SK-N-SH (cell line): Measurements from ENCODE around the gene UPF2. TPM values are rescaled to one million over a fixed set of nuclear protein-coding genes. Genes with fewer than 3 reads are reported as not detected.
A peak's percentile ranks its signal among the peaks of the same experiment; 100 is the strongest.

Experiments
- CTCF ChIA-PET: fragments of 300-600, 350-600 bp; formaldehyde crosslinking; extraction: SDS; loops from one replicate; lab custom pipeline; 2021; lab: Yijun Ruan, JAX
- POLR2A ChIA-PET: fragments of 350-600 bp; sonication (Branson Sonifier 250); formaldehyde crosslinking; extraction: SDS; loops from one replicate; lab custom pipeline; 2020; ENCODE audit warnings: antibody characterized with exemption, inconsistent platforms; lab: Yijun Ruan, JAX
- DNase-seq: peaks from one replicate; pipeline ENCODE4 v3.0.0; 2012
- H2AFZ ChIP-seq: fragments of 200-600 bp; sonication (generic); 2 replicates; pipeline ENCODE4 v1.8.1; 2016; ENCODE audit warnings: antibody characterized with exemption, mild to moderate bottlenecking, low read depth
- H3F3A ChIP-seq: fragments of 200-600 bp; sonication (generic); replicated peaks from 2 replicates; pipeline ENCODE3; 2016; ENCODE audit warnings: antibody characterized with exemption, mild to moderate bottlenecking; ENCODE audit not compliant: insufficient read depth
- H3K27ac ChIP-seq, 2 experiments: fragments of 200-500 bp in 1 of 2; fragments of 200-600 bp in 1 of 2; sonication (Bioruptor generic) in 1 of 2; sonication (generic), shearing (Covaris generic) in 1 of 2; 2 replicates each; pipeline versions ENCODE4 v1.5.1 to v1.6.1; 2014 to 2016; ENCODE audit warnings: low read depth in 2 of 2, inconsistent platforms in 1 of 2, low read length in 1 of 2, mild to moderate bottlenecking in 1 of 2, mixed read lengths in 1 of 2
- H3K27me3 ChIP-seq: fragments of 200-600 bp; sonication (generic), shearing (Covaris generic); 2 replicates; pipeline ENCODE4 v1.6.1; 2016; ENCODE audit warnings: mixed run types; ENCODE audit not compliant: insufficient read depth
- H3K36me3 ChIP-seq, 2 experiments: fragments of 200-500 bp in 1 of 2; fragments of 200-600 bp in 1 of 2; sonication (Bioruptor generic) in 1 of 2; sonication (generic) in 1 of 2; replicated peaks in 1 of 2; 2 replicates each; pipeline versions ENCODE3 to v1.5.1; 2014 to 2016; ENCODE audit warnings: low read length in 1 of 2, mild to moderate bottlenecking in 1 of 2; ENCODE audit not compliant: insufficient read depth in 2 of 2, control insufficient read depth in 1 of 2
- H3K4me1 ChIP-seq, 2 experiments: fragments of 200-500 bp in 1 of 2; fragments of 200-600 bp in 1 of 2; sonication (Bioruptor generic) in 1 of 2; sonication (generic), shearing (Covaris generic) in 1 of 2; 2 replicates each; pipeline versions ENCODE4 v1.5.1 to v1.6.1; 2014 to 2016; ENCODE audit warnings: low read depth in 1 of 2, low read length in 1 of 2, mixed run types in 1 of 2; ENCODE audit not compliant: insufficient read depth in 2 of 2, control insufficient read depth in 1 of 2
- H3K4me2 ChIP-seq: fragments of 200-600 bp; sonication (generic), shearing (Covaris generic); 2 replicates; pipeline ENCODE4 v1.6.1; 2017; ENCODE audit warnings: mixed run types
- H3K4me3 ChIP-seq, 2 experiments: fragments of 200-500 bp in 1 of 2; fragments of 200-600 bp in 1 of 2; sonication (Bioruptor generic) in 1 of 2; sonication (generic), shearing (Covaris generic) in 1 of 2; 2 replicates each; pipeline versions ENCODE4 v1.5.1 to v1.8.1; 2014 to 2016; ENCODE audit warnings: low read depth in 2 of 2, inconsistent platforms in 1 of 2, low read length in 1 of 2, mild to moderate bottlenecking in 1 of 2, mixed read lengths in 1 of 2, moderate library complexity in 1 of 2
- H3K79me2 ChIP-seq: fragments of 200-600 bp; sonication (generic); 2 replicates; pipeline ENCODE4 v1.8.1; 2017; ENCODE audit warnings: mild to moderate bottlenecking; ENCODE audit not compliant: insufficient read depth
- H3K9ac ChIP-seq: fragments of 200-600 bp; sonication (generic); 2 replicates; pipeline ENCODE4 v1.6.1; 2017; ENCODE audit warnings: mixed run types
- H3K9me2 ChIP-seq: fragments of 200-600 bp; sonication (generic); 2 replicates; pipeline ENCODE4 v1.6.1; 2017; ENCODE audit warnings: mixed run types
- H3K9me3 ChIP-seq: fragments of 200-600 bp; sonication (generic); 2 replicates; pipeline ENCODE4 v1.6.1; 2017; ENCODE audit warnings: mixed run types, mild to moderate bottlenecking, moderate library complexity
- H4K20me1 ChIP-seq: fragments of 200-600 bp; sonication (generic); 2 replicates; pipeline ENCODE4 v1.6.1; 2017; ENCODE audit warnings: mild to moderate bottlenecking, mixed run types; ENCODE audit not compliant: insufficient read depth
- CHD2 ChIP-seq: fragments of 150-350 bp; IDR thresholded peaks from 2 replicates; pipeline ENCODE4 v1.6.1; 2018; ENCODE audit warnings: low read length; ENCODE audit not compliant: partially characterized antibody
- ELF1 ChIP-seq: IDR thresholded peaks from 2 replicates; pipeline ENCODE4 v1.4.0; 2012
- FOXM1 ChIP-seq: IDR thresholded peaks from 2 replicates; pipeline ENCODE4 v1.4.0; 2012; ENCODE audit warnings: low read depth, mild to moderate bottlenecking
- GABPA ChIP-seq: IDR thresholded peaks from 2 replicates; pipeline ENCODE4 v1.4.0; 2012; ENCODE audit warnings: low read depth, mild to moderate bottlenecking
- JUND ChIP-seq: IDR thresholded peaks from 2 replicates; pipeline ENCODE4 v1.4.0; 2012
- NFIC ChIP-seq: IDR thresholded peaks from 2 replicates; pipeline ENCODE4 v1.4.0; 2012; ENCODE audit warnings: borderline replicate concordance
- NRF1 ChIP-seq: IDR thresholded peaks from 2 replicates; pipeline ENCODE4 v1.6.1; 2012; ENCODE audit warnings: low read depth, mild to moderate bottlenecking, low read length
- RAD21 ChIP-seq: IDR thresholded peaks from 2 replicates; pipeline ENCODE4 v1.6.1; 2012; ENCODE audit warnings: mild to moderate bottlenecking, low read length
- RCOR1 ChIP-seq: fragments of 150-350 bp; IDR thresholded peaks from 2 replicates; pipeline ENCODE4 v1.6.1; 2017; ENCODE audit warnings: antibody characterized with exemption, low read length
- SMC3 ChIP-seq: IDR thresholded peaks from 2 replicates; pipeline ENCODE4 v1.6.1; 2012; ENCODE audit warnings: low read depth, low read length, improper control_type of control experiment
- TAF1 ChIP-seq: IDR thresholded peaks from 2 replicates; pipeline ENCODE4 v1.6.1; 2012; ENCODE audit warnings: low read depth, mild to moderate bottlenecking, low read length, moderate library complexity, borderline replicate concordance
- TCF12 ChIP-seq: IDR thresholded peaks from 2 replicates; pipeline ENCODE4 v1.4.0; 2012
- TEAD4 ChIP-seq: IDR thresholded peaks from 2 replicates; pipeline ENCODE4 v1.4.0; 2012; ENCODE audit warnings: mild to moderate bottlenecking, borderline replicate concordance; ENCODE audit not compliant: insufficient read depth
- YY1 ChIP-seq: IDR thresholded peaks from 2 replicates; pipeline ENCODE4 v1.4.0; 2012; ENCODE audit warnings: low read depth, mild to moderate bottlenecking
- WGBS: methylation state at CpG from one replicate; pipeline ENCODE4 v1.1.6; 2017; ENCODE audit warnings: low lambda C conversion rate; 5-methylcytosine and 5-hydroxymethylcytosine counted together
- polyA plus RNA-seq, 3 experiments: library from polyadenylated mRNA; depleted of rRNA; stranded (reverse); fragments of >200 nt; gene quantifications; 2 replicates each; pipeline ENCODE4 v1.2.3, GENCODE V29; 2012
- TF ChIP-seq, protein P1 (sequence below): IDR thresholded peaks from 2 replicates; pipeline ENCODE4 v1.6.1; 2012; ENCODE audit warnings: mild to moderate bottlenecking, low read depth, low read length, moderate library complexity
- TF ChIP-seq, protein P2 (sequence below): fragments of 150-350 bp; IDR thresholded peaks from 2 replicates; pipeline ENCODE4 v1.6.1; 2016; ENCODE audit warnings: mild to moderate bottlenecking, low read depth, low read length
- TF ChIP-seq, protein P3 (sequence below): fragments of 200-600 bp; sonication (generic); IDR thresholded peaks from 2 replicates; pipeline ENCODE4 v1.6.1; 2017; ENCODE audit warnings: antibody characterized with exemption, mild to moderate bottlenecking, moderate library complexity
- TF ChIP-seq, protein P4 (sequence below): IDR thresholded peaks from 2 replicates; pipeline ENCODE4 v1.4.0; 2012; ENCODE audit warnings: low read depth
- TF ChIP-seq, protein P5 (sequence below): IDR thresholded peaks from 2 replicates; pipeline ENCODE4 v1.4.0; 2012; ENCODE audit warnings: low read depth, borderline replicate concordance

Gene UPF2
- polyA plus RNA-seq, 1 of the 3 experiments (the other 2 are of a cell fraction) = 4.7 TPM

DNA sequence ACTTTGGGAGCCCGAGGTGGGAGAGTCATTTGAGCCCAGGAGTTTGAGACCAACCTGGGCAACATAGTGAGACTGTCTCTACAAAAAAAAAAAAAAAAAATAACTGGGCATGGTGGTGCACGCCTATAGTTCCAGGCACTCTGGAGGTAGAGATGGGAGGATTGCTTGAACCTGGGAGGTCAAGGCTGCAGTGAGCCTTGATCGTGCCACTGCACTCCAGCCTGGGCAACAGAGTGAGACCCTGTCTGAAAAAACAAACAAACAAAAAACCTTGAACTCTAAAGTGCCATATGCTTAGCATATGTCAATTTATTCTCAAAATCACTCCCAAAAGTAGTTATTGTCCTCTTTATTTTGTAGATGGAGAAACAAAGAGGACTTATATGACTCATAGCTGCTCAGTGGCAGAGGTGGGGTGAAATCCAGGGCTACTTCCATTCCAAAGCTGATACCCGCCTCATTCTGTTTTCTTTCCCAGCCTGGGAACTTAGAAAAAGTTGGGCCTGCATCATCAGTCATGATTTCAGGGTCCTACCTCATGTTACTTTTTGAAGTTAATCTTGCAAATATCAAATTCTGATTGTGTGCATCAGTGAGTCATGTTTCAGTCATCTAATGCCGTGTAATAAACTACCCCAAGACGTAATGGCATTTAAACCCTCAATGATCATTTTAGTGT is 39.4 kb upstream of the UPF2 start (continued):
- TF ChIP-seq, protein P1, sequence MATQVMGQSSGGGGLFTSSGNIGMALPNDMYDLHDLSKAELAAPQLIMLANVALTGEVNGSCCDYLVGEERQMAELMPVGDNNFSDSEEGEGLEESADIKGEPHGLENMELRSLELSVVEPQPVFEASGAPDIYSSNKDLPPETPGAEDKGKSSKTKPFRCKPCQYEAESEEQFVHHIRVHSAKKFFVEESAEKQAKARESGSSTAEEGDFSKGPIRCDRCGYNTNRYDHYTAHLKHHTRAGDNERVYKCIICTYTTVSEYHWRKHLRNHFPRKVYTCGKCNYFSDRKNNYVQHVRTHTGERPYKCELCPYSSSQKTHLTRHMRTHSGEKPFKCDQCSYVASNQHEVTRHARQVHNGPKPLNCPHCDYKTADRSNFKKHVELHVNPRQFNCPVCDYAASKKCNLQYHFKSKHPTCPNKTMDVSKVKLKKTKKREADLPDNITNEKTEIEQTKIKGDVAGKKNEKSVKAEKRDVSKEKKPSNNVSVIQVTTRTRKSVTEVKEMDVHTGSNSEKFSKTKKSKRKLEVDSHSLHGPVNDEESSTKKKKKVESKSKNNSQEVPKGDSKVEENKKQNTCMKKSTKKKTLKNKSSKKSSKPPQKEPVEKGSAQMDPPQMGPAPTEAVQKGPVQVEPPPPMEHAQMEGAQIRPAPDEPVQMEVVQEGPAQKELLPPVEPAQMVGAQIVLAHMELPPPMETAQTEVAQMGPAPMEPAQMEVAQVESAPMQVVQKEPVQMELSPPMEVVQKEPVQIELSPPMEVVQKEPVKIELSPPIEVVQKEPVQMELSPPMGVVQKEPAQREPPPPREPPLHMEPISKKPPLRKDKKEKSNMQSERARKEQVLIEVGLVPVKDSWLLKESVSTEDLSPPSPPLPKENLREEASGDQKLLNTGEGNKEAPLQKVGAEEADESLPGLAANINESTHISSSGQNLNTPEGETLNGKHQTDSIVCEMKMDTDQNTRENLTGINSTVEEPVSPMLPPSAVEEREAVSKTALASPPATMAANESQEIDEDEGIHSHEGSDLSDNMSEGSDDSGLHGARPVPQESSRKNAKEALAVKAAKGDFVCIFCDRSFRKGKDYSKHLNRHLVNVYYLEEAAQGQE = no peak
- TF ChIP-seq SMC3 (no peak), RAD21 (no peak)

DNA sequence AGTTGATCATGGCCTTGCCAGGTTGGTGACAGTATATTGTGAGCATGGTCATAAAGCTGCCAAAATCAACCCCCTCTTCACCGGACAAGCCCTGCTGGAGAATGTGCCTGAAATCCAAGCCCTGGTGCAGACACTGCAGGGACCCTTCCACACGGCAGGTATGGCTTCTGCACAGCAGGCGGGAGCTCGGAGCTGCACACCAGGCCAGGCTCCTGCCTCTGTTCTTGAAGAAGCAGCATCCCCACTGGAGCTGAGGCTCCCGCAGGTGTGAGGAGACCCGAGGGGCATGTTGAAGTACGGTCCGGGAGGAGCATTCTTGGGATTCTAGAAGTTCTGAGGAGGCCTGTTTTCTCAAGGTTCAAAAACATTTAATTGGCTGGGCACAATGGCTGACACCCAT is 38.9 kb upstream of the UPF2 start:
- H3K27me3 ChIP-seq = no peaks in the 10 kb centered on the region
- CTCF ChIA-PET = interaction anchor here (1.1 kb wide), 1 partner anchor 95 kb away, joined by 3 read pairs; no protein-coding TSS in a partner anchor
- no peaks in the 10 kb centered on the region for H4K20me1 ChIP-seq
- H3K9me3 ChIP-seq = no peaks in the 10 kb centered on the region
- peak overlapping the region in 1 of 2 experiments; percentile 59; a peak in 1 of 4 replicates for H3K27ac ChIP-seq
- H3K79me2 ChIP-seq = peaks cover 13% of the 10 kb centered on the region; the same call in 1 of the 2 replicates
- no peak for DNase-seq
- TF ChIP-seq GABPA (no peak), RAD21 (no peak), JUND (no peak), RCOR1 (no peak), FOXM1 (no peak), TCF12 (no peak), NRF1 (no peak), SMC3 (no peak), NFIC (no peak), TEAD4 (no peak), CHD2 (no peak), ELF1 (no peak), TAF1 (no peak), YY1 (no peak)
- TF ChIP-seq, protein P2, sequence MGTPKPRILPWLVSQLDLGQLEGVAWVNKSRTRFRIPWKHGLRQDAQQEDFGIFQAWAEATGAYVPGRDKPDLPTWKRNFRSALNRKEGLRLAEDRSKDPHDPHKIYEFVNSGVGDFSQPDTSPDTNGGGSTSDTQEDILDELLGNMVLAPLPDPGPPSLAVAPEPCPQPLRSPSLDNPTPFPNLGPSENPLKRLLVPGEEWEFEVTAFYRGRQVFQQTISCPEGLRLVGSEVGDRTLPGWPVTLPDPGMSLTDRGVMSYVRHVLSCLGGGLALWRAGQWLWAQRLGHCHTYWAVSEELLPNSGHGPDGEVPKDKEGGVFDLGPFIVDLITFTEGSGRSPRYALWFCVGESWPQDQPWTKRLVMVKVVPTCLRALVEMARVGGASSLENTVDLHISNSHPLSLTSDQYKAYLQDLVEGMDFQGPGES = no peak
- TF ChIP-seq, protein P3, sequence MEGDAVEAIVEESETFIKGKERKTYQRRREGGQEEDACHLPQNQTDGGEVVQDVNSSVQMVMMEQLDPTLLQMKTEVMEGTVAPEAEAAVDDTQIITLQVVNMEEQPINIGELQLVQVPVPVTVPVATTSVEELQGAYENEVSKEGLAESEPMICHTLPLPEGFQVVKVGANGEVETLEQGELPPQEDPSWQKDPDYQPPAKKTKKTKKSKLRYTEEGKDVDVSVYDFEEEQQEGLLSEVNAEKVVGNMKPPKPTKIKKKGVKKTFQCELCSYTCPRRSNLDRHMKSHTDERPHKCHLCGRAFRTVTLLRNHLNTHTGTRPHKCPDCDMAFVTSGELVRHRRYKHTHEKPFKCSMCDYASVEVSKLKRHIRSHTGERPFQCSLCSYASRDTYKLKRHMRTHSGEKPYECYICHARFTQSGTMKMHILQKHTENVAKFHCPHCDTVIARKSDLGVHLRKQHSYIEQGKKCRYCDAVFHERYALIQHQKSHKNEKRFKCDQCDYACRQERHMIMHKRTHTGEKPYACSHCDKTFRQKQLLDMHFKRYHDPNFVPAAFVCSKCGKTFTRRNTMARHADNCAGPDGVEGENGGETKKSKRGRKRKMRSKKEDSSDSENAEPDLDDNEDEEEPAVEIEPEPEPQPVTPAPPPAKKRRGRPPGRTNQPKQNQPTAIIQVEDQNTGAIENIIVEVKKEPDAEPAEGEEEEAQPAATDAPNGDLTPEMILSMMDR = no peak
- TF ChIP-seq, protein P4, sequence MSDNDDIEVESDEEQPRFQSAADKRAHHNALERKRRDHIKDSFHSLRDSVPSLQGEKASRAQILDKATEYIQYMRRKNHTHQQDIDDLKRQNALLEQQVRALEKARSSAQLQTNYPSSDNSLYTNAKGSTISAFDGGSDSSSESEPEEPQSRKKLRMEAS = no peak
- TF ChIP-seq, protein P5, sequence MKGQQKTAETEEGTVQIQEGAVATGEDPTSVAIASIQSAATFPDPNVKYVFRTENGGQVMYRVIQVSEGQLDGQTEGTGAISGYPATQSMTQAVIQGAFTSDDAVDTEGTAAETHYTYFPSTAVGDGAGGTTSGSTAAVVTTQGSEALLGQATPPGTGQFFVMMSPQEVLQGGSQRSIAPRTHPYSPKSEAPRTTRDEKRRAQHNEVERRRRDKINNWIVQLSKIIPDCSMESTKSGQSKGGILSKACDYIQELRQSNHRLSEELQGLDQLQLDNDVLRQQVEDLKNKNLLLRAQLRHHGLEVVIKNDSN = no peak
- TF ChIP-seq, all 33 proteins: peak for 0
- Histone ChIP-seq H3F3A (peaks cover 6% of the 10 kb centered on the region), H2AFZ (no peak overlapping the region), H3K36me3 (peaks cover 0 to 20% of the 10 kb centered on the region in 2 experiments), H3K9me2 (no peaks in the 10 kb centered on the region), H3K9ac (no peak overlapping the region), H3K4me3 (no peak overlapping the region), H3K4me1 (no peaks in the 10 kb centered on the region), H3K4me2 (no peak overlapping the region)
- POLR2A ChIA-PET = no interaction called here
- WGBS = 92% methylated on average over 7 of the region's 8 CpGs
